ENCODE measurements around the gene SLC29A4.

- no peak for TF ChIP-seq ZNF274 (IDR thresholded peaks at IDR 0.05; ENCODE audit: low read depth, low read length)
- TF ChIP-seq YY1 (IDR thresholded peaks at IDR 0.05; ENCODE audit: insufficient read depth, insufficient read length): no peak
- TF ChIP-seq SUZ12 (IDR thresholded peaks at IDR 0.05; ENCODE audit: extremely low read depth, insufficient read depth, insufficient read length): no peak
Measured at GRCh38 chr7:5303591-5304505, 21.1 kb downstream of the SLC29A4 start.
